Measurements from ENCODE around the gene SPIN1.

SPIN1 gene

GRCh38 chr9:88388886-88389605 lies 802 bp downstream of the SPIN1 start:
- DNase-seq (ENCODE audit: low read depth in 2 of 2), result peak; percentile 17 to 32

GRCh38 chr9:88390371-88390990 lies 2.2 kb downstream of the SPIN1 start:
- DNase-seq (ENCODE audit: low read depth in 2 of 2), result no peak

- DNase-seq (ENCODE audit: low read depth in 2 of 2), result no peak
Observed at GRCh38 chr9:88391236-88391635, 3.0 kb downstream of the SPIN1 start.

GRCh38 chr9:88391921-88392320 lies 3.7 kb downstream of the SPIN1 start:
- DNase-seq (ENCODE audit: low read depth in 2 of 2), result no peak

- no peak for DNase-seq (ENCODE audit: low read depth in 2 of 2)
Observed at GRCh38 chr9:88392549-88392948, 4.3 kb downstream of the SPIN1 start.

- no peak for DNase-seq (ENCODE audit: low read depth in 2 of 2)
Observed at GRCh38 chr9:88396836-88397577, 8.8 kb downstream of the SPIN1 start.

GRCh38 chr9:88398016-88398415 lies 9.8 kb downstream of the SPIN1 start:
- no peak for DNase-seq (ENCODE audit: low read depth in 2 of 2)

GRCh38 chr9:88399966-88400365 lies 11.7 kb downstream of the SPIN1 start:
- DNase-seq (ENCODE audit: low read depth in 2 of 2), result no peak

- DNase-seq (ENCODE audit: low read depth in 2 of 2), result no peak
Observed at GRCh38 chr9:88403340-88403739, 15.1 kb downstream of the SPIN1 start.

GRCh38 chr9:88406051-88406450 lies 17.8 kb downstream of the SPIN1 start:
- DNase-seq (ENCODE audit: low read depth in 2 of 2), result no peak

- DNase-seq (ENCODE audit: low read depth in 2 of 2), result no peak
Observed at GRCh38 chr9:88411471-88411870, 23.2 kb downstream of the SPIN1 start.

- no peak for DNase-seq (ENCODE audit: low read depth in 2 of 2)
Observed at GRCh38 chr9:88414298-88414697, 26.1 kb downstream of the SPIN1 start.

GRCh38 chr9:88418025-88418424 lies 29.8 kb downstream of the SPIN1 start:
- no peak for DNase-seq (ENCODE audit: low read depth in 2 of 2)

GRCh38 chr9:88418715-88419540 lies 30.7 kb downstream of the SPIN1 start:
- DNase-seq (ENCODE audit: low read depth in 2 of 2), result peak; percentile 8 to 29

- no peak for DNase-seq (ENCODE audit: low read depth in 2 of 2)
Observed at GRCh38 chr9:88420227-88420626, 32.0 kb downstream of the SPIN1 start.

- no peak for DNase-seq (ENCODE audit: low read depth in 2 of 2)
Observed at GRCh38 chr9:88421348-88421747, 33.1 kb downstream of the SPIN1 start.

- DNase-seq (ENCODE audit: low read depth in 2 of 2), result no peak
Observed at GRCh38 chr9:88425538-88425950, 37.3 kb downstream of the SPIN1 start.

- DNase-seq (ENCODE audit: low read depth in 2 of 2), result no peak
Observed at GRCh38 chr9:88426651-88427050, 38.4 kb downstream of the SPIN1 start.

GRCh38 chr9:88429595-88430430 lies 41.6 kb downstream of the SPIN1 start:
- no peak for DNase-seq (ENCODE audit: low read depth in 2 of 2)

- DNase-seq (ENCODE audit: low read depth in 2 of 2), result no peak
Observed at GRCh38 chr9:88433583-88434255, 45.5 kb downstream of the SPIN1 start.

GRCh38 chr9:88435336-88435735 lies 47.1 kb downstream of the SPIN1 start:
- DNase-seq (ENCODE audit: low read depth in 2 of 2), result no peak
